Activated naive CD4-positive, alpha-beta T cell treated with anti-CD3 and anti-CD28 coated beads, Interleukin-2, amount 50 U/mL, for 16 hours (primary cell): Measurements from ENCODE around the gene FAM193A.
"Not testable (repeated sequence)": the region's sequence is repeated elsewhere in the genome, so short reads cannot be mapped to it uniquely, and the experiment has no call there.

ENCODE experiments used
- DNase-seq: peaks from one replicate; pipeline ENCODE4 v3.0.0-alpha.2; 2020

The FAM193A gene

GRCh38 chr4:2526559-2526958 is 9.9 kb upstream of the FAM193A start:
- no peak for DNase-seq

- no peak for DNase-seq
Measured at GRCh38 chr4:2534904-2535375, 1.5 kb upstream of the FAM193A start.

- peak; percentile 54 for DNase-seq
Measured at GRCh38 chr4:2535376-2536192, 863 bp upstream of the FAM193A start.

GRCh38 chr4:2537011-2537830 is 774 bp downstream of the FAM193A start:
- peak; percentile 64 for DNase-seq

GRCh38 chr4:2543580-2544191 is 7.2 kb downstream of the FAM193A start:
- not testable (repeated sequence) for DNase-seq

- no peak for DNase-seq
Measured at GRCh38 chr4:2545321-2546013, 9.0 kb downstream of the FAM193A start.

GRCh38 chr4:2546286-2546823 is 9.9 kb downstream of the FAM193A start:
- no peak for DNase-seq

- DNase-seq, result not testable (repeated sequence)
Measured at GRCh38 chr4:2546961-2547691, 10.7 kb downstream of the FAM193A start.

GRCh38 chr4:2551118-2551517 is 14.7 kb downstream of the FAM193A start:
- no peak for DNase-seq

GRCh38 chr4:2552806-2553205 is 16.4 kb downstream of the FAM193A start:
- DNase-seq, result no peak

- DNase-seq, result no peak
Measured at GRCh38 chr4:2558301-2558700, 21.9 kb downstream of the FAM193A start.

- no peak for DNase-seq
Measured at GRCh38 chr4:2560167-2560566, 23.7 kb downstream of the FAM193A start.

GRCh38 chr4:2565533-2565932 is 29.1 kb downstream of the FAM193A start:
- DNase-seq, result no peak

GRCh38 chr4:2570036-2570435 is 33.6 kb downstream of the FAM193A start:
- DNase-seq, result no peak

GRCh38 chr4:2570551-2571222 is 34.2 kb downstream of the FAM193A start:
- peak; percentile 60 for DNase-seq

GRCh38 chr4:2572076-2572475 is 35.6 kb downstream of the FAM193A start:
- DNase-seq, result no peak

- no peak for DNase-seq
Measured at GRCh38 chr4:2572866-2573265, 36.4 kb downstream of the FAM193A start.

GRCh38 chr4:2574009-2574408 is 37.6 kb downstream of the FAM193A start:
- no peak for DNase-seq

- no peak for DNase-seq
Measured at GRCh38 chr4:2574863-2575262, 38.4 kb downstream of the FAM193A start.

GRCh38 chr4:2576290-2576689 is 39.8 kb downstream of the FAM193A start:
- no peak for DNase-seq

GRCh38 chr4:2578106-2578505 is 41.7 kb downstream of the FAM193A start:
- DNase-seq, result no peak
